ENCODE results near the gene SOHLH1.

Gene SOHLH1

GRCh38 chr9:135714242-135715055, 15.2 kb upstream of the SOHLH1 start:
- ChIA-PET POLR2A (ENCODE audit: low non-redundant PET) (no interaction called here), CTCF (interaction anchor here (1.2 kb wide), 1 partner anchor 83 kb away, joined by 6 read pairs; no protein-coding TSS in a partner anchor)
- DNase-seq (ENCODE audit: low spot score) = no peak
- TF ChIP-seq, protein P1, sequence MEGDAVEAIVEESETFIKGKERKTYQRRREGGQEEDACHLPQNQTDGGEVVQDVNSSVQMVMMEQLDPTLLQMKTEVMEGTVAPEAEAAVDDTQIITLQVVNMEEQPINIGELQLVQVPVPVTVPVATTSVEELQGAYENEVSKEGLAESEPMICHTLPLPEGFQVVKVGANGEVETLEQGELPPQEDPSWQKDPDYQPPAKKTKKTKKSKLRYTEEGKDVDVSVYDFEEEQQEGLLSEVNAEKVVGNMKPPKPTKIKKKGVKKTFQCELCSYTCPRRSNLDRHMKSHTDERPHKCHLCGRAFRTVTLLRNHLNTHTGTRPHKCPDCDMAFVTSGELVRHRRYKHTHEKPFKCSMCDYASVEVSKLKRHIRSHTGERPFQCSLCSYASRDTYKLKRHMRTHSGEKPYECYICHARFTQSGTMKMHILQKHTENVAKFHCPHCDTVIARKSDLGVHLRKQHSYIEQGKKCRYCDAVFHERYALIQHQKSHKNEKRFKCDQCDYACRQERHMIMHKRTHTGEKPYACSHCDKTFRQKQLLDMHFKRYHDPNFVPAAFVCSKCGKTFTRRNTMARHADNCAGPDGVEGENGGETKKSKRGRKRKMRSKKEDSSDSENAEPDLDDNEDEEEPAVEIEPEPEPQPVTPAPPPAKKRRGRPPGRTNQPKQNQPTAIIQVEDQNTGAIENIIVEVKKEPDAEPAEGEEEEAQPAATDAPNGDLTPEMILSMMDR (conservative IDR thresholded peaks at IDR 0.05; ENCODE audit: low read depth) = no peak
- no peak overlapping the region for H3K27ac ChIP-seq

DNA sequence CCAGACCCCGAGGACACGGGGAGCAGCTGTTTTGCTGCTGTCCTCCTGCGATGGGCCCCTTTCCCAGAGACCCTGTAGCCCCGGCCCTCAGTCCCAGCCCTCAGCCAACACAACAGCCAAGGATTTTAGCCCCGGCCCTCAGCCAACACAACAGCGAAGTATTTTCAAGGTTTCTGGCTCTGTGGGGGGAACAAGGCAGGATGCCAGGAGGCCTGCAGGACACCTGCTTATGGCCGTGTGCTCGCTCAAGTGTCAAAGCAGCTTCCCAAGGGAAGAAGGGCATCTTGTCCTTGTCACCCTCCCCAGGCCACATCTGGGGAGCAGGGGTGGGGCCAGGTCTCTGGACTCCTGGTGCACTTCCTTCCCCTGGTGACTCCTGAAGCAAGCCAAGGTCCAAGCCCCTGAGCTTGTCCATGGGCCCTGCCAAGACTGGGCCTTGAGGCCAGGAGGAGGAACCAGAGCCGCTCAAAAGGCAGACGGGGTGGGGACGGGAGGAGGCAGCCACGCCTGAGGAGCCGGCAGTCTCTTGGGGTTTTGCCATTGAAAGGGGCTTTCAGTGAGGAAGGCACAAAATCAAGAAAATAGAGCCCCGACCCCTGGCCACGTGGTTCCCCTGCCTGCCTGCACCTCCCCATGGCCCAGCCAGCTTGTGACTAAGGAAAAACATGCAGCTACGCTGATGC, 13.5 kb upstream of the SOHLH1 start:
- ChIA-PET CTCF (no interaction called here), POLR2A (ENCODE audit: low non-redundant PET) (no interaction called here)
- no peak overlapping the region for H3K27ac ChIP-seq
- DNase-seq (ENCODE audit: low spot score) = no peak
- TF ChIP-seq, protein P1 (conservative IDR thresholded peaks at IDR 0.05; ENCODE audit: low read depth) = no peak

- no peak overlapping the region for H3K27ac ChIP-seq
- DNase-seq (ENCODE audit: low spot score) = no peak
- ChIA-PET POLR2A (ENCODE audit: low non-redundant PET) (no interaction called here), CTCF (interaction anchor here (1.1 kb wide), 1 partner anchor 88 kb away, joined by 6 read pairs; no protein-coding TSS in a partner anchor)
- TF ChIP-seq, protein P1 (conservative IDR thresholded peaks at IDR 0.05; ENCODE audit: low read depth) = no peak
Observed at GRCh38 chr9:135711881-135712280, 12.6 kb upstream of the SOHLH1 start.

- POLR2A ChIA-PET (ENCODE audit: low non-redundant PET) = no interaction called here
- CTCF ChIA-PET = interaction anchor here (1.0 to 1.1 kb wide), 2 partner anchors 88 to 207 kb away, joined by 4 to 6 read pairs; no protein-coding TSS in a partner anchor
- H3K27ac ChIP-seq = no peak overlapping the region
- no peak for DNase-seq (ENCODE audit: low spot score)
- TF ChIP-seq, protein P1 (conservative IDR thresholded peaks at IDR 0.05; ENCODE audit: low read depth) = no peak
Observed at GRCh38 chr9:135711391-135711790, 12.1 kb upstream of the SOHLH1 start.

GRCh38 chr9:135708164-135708563, 8.9 kb upstream of the SOHLH1 start:
- no peak overlapping the region for H3K27ac ChIP-seq
- TF ChIP-seq, protein P1 (conservative IDR thresholded peaks at IDR 0.05; ENCODE audit: low read depth) = no peak
- DNase-seq (ENCODE audit: low spot score) = no peak
- ChIA-PET CTCF (no interaction called here), POLR2A (ENCODE audit: low non-redundant PET) (no interaction called here)

- POLR2A ChIA-PET (ENCODE audit: low non-redundant PET) = no interaction called here
- DNase-seq (ENCODE audit: low spot score) = no peak
- TF ChIP-seq, protein P1 (conservative IDR thresholded peaks at IDR 0.05; ENCODE audit: low read depth) = no peak
- CTCF ChIA-PET = interaction anchor here (1.4 kb wide), 1 partner anchor 12 kb away, joined by 4 read pairs; no protein-coding TSS in a partner anchor
- no peak overlapping the region for H3K27ac ChIP-seq
Observed at GRCh38 chr9:135707252-135708138, 8.2 kb upstream of the SOHLH1 start.
